ENCODE data around the gene ZKSCAN3. TPM values are rescaled to one million over a fixed set of nuclear protein-coding genes. Genes with fewer than 3 reads are reported as not detected.
A peak's percentile ranks its signal among the peaks of the same experiment; 100 is the strongest.
"Not testable (repeated sequence)": the region's sequence is repeated elsewhere in the genome, so short reads cannot be mapped to it uniquely, and the experiment has no call there.

The ZKSCAN3 gene
- polyA plus RNA-seq, 3 donors: 0.85 to 2.0 (median 0.88) TPM

DNA sequence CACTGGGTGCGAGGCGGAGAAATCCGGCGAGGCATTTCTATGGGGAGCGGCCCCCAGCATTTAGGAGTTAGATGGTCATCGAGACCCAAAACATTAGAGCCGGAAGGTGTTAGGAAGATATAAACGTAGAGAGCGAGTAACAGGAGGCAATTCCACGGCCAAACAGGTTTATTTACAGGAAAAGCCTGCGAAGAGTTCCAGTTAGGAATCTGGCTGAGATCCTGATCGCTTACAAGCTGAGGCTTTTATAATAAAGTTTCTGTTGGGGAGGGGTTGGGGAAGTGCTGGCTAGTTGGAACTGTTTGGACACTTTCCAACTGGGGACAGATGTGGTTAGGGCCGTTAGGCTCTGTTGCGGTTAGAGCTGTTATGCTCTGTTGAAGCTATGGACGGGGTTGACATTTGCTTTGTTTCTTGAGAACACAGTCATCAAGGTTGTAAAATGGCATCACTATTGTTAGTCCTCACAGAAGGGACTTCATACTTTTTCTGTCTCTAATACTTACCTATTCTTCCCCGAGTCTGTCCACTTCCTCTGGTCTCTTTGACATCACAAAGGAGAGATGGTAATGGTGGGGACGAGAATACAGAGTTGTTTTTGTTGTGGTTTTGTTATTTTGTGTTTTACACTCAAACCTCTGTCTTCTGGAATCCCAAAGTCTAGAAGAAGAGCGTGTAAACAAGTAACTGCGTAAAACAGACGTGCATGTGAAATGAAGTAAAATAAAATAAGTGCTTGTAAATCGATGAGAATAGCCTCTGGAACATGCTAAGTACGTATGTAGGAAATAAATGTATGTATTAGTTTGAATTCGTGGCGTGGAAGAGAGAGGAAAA, 13.2 kb upstream of the ZKSCAN3 start:
- 9 to 13% (median 13%) methylated on average over 24 of the region's 24 CpGs for WGBS, 3 donors
- H3K27ac ChIP-seq (ENCODE audit: low read depth, low read length): peak overlapping the region; percentile 77

DNA sequence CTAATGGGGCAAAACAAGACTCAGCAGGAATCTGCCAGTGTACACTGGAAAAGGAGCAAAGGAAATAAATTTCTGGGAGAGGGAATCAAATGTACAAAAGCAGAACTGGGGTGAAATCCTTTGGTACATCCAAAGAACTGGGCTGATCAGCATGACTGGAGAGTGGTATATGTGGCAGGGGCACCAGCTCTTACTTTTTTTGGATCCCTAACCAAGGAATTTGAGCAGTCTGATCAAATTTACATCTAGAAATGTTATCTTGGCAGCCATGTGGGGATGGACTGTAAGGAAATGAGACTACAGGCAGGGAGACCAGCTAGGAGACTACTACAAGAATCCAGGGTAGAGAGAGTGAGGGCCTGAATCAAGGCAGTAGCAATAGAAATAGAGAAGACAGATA, 12.6 kb upstream of the ZKSCAN3 start:
- H3K27ac ChIP-seq (ENCODE audit: low read depth, low read length): no peak overlapping the region

DNA sequence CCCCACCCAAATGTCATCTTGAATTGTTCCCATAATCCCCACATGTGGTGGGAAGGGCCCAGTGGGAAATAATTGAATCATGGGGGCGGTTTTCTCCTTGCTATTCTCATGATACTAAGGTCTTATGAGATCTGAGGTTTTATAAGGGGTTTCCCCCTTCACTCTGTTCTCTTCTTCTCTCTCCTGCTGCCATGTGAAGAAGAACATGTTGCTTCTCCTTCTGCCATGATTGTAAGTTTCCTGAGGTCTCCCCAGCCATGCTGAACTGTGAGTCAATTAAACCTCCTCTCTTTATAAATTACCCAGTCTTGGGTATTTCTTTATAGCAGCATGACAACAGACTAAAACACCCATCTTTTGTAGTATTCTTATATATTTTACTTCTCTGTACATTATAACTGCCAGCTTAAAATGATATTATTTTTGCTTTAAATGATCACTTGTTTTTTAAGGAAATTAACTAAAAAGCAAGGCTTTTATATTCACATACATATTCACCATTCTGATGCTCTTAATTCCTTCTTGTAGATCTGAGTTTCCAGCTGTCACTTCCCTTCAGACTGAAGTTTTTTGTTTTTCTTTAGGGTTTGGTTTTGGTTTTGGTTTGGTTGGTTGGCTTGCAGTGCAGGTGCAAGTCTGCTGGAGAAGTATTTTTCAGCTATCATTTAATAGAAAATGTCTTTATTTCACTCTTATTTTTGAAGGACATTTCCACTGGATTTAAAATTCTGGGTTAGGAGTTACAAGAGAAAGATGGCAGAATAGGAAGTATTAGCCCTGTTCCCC, 9.2 kb upstream of the ZKSCAN3 start:
- WGBS, 3 donors: 79 to 90% (median 86%) methylated on average over 1 of the region's 1 CpG
- no peak overlapping the region for H3K27ac ChIP-seq (ENCODE audit: low read depth, low read length)

DNA sequence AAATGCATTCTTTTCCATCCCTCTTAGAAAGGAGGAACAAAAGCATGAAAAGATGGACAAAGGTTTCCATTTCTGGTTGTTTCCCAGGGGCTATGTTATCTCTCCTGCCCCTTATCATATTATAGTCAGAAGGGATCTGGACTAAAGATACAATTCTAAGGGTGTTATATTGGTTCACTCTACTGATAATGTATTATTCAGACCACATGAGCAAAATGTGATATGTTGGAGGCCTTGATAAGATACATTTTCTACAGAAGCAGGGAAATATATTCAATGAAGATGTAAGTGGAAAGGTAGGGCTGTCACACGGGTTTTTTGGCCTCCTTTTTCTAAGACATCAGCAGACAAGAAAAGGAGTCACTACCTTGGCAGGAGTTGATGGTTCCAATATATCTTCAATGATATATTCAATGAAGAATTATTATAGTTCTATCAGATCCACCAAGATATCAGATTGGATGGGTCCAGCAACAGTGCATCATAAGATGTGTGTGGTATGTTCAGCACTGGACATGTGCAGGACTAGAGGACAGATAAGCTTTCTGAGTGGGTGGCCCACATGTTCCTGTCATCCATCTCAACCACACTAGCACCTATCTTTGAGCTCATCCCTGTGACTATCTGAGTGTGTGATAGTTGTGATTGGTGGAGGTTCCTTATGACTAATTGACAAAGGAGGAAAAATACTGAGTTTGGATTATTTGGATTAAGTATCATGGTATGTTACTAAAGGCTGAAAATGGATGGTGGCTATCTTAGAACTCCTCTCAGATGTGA, 5.7 kb upstream of the ZKSCAN3 start:
- H3K27ac ChIP-seq (ENCODE audit: low read depth, low read length): no peak overlapping the region
- 59 to 74% (median 71%) methylated on average over 1 of the region's 1 CpG for WGBS, 3 donors

DNA sequence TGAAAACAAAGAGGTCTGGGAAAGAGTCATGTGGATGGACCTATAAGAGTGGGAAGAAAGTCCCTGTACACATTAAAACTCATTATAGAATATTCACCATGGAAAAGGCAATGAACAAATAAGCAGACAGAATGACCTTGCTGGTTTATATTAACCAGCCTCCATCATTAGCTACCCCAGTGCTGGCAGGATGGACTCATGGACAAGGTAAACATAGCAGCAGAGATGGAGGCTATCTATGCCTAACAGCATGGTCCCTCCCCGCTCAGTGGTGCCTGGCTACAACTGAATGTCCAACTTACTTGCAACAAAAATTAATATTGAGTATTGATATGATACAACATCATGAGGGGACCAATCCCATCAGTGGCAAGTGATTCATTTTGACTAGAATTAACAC, 4.5 kb upstream of the ZKSCAN3 start:
- H3K27ac ChIP-seq (ENCODE audit: low read depth, low read length): no peak overlapping the region
- WGBS, 3 donors: 59 to 96% (median 95%) methylated on average over 1 of the region's 1 CpG

DNA sequence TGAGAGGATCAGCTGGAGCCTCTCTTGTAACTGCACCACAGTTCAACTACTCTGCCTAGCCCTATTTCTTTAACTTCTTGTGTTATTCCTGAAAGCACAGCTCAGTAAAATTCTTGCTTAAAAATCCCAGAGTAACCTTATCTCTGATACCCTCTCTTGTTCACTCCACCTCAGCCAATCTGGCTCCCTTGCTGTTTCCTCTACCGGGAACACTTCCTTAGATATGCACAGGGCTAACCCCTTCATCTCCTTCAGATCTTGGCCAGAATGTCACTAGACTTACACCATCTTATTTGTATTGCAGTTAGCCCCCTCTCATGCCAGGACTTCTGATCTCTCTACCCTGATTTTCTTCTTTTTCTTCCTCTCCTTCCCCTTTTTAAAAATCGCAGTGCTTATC, 2.6 kb upstream of the ZKSCAN3 start:
- H3K27ac ChIP-seq (ENCODE audit: low read depth, low read length): no peak overlapping the region
- WGBS, 3 donors: 21 to 29% (median 24%) methylated on average over 2 of the region's 2 CpGs

DNA sequence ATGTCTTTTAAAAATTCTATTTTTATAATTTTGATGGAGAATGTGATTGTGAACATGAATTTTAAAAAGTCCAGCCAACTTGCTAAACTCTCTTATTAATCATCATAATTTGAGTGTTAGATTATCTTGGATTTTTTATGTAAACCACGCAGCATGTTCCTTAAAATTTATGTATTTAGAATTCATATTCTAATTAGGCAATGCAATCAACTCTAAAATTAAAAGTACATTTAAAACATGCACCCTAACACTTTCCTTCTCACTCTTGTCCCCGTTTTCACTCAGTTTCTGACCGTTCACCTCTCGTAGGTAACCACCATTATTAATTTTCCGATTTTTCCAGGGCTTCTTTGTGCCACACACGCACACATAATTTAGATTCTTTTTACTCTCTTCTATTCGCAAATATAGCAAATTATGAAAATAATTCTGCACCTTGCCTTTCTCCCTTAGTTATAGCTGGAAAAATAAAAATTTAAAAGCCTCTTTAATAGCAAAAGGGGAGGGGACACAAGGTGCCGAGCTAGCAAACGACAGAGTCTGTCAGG, 329 bp upstream of the ZKSCAN3 start:
- WGBS, 3 donors: 1% methylated on average over 9 of the region's 9 CpGs
- no peak overlapping the region for H3K27ac ChIP-seq (ENCODE audit: low read depth, low read length)

DNA sequence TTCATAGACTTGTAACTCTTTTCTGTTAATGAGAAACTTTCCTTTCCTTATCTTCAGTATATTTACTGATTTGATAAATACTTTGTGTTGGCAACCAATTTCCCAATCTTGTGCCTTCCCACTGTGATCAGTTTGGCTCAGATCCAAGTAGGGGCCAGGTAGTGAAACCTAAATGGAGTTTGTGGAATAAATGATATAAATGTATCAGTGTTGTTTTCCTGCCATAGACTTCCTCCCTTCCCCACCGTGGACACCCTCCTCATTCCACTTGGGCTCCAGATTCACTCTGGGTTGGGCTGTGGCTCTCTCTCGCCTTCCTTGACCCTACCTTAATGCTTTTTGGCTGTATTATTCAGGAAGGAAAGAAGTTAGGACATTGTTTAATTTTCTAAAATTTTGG, 1.3 kb downstream of the ZKSCAN3 start:
- WGBS, 3 donors: 47 to 59% (median 55%) methylated on average over 2 of the region's 2 CpGs
- no peak overlapping the region for H3K27ac ChIP-seq (ENCODE audit: low read depth, low read length)

DNA sequence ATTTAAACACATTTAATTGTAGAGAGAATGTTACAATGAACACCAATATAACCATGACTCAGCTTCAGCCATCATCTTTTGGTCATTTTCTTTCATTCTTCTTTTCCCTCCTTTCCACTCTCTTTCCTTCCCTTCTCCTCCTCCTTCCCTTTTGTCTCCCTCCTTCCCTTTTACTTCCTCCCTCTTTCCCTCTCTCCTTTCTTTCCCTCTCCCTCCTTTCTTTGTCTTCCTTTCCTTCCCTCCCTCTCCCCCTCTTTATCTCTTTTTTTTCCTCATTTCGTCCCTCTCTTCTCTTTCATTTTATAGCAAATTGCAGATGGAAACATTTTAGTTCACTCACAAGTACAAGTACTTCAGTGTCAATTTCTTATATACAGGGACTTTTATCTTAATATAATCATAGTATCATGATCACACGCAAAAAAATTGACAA, 1.8 kb downstream of the ZKSCAN3 start:
- H3K27ac ChIP-seq (ENCODE audit: low read depth, low read length): no peak overlapping the region

DNA sequence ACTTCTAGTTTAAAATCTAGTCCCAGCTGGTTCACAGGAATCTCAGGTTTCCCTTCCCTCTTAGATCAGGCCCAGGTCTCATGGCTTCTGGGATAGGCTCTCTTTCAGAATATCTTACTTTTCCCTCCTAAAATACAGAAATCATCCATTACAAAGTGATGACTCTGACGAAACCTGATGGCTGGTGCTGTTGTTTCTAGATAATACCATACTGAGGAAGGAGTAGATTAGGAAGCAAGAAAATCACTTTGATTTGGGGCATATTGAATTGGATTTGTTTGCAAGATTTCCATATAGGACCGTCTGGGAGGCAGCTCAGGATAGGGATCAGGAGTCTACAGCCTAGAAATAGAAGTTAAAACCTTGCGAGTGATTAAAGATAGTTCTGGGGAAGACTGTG, 3.6 kb downstream of the ZKSCAN3 start:
- H3K27ac ChIP-seq (ENCODE audit: low read depth, low read length): no peak overlapping the region
- WGBS, 3 donors: 80 to 85% (median 84%) methylated on average over 3 of the region's 3 CpGs

More for the DNA sequence above, 1.8 kb downstream of the ZKSCAN3 start:
- WGBS, 3 donors: 64 to 71% (median 65%) methylated on average over 2 of the region's 2 CpGs

DNA sequence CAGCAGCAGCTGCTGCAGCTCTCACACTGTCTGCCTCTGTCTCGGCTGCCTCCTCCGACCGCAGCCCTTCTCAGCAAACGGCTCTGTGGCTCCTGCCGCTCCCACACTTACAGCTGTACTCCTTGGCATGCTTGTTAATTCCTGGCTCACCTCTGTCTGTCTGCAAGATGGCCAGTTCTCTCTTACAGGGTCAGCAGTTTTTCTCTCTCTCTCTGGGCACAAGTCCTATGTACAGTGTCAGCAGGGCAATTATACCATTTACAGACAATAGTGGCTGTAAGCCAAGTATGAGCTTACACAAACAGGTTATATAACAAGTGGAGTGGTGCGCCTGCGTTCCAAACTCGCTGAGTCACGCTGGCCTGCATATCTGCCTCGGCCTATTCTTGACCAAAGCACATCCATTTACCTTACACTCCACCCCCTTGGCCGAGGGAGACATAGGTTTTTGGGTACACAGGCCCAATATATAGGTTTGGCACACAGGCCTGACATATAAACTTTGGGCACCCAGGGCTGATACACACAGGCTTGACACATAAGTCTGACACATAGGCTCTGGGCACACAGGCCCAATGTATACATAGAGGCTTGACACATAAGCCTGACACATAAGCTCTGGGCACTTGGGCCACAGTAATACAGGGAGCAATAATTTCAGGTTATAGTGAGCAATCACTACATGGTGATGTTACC, 4.4 kb downstream of the ZKSCAN3 start:
- WGBS, 3 donors: 43 to 68% (median 57%) methylated on average over 11 of the region's 11 CpGs

DNA sequence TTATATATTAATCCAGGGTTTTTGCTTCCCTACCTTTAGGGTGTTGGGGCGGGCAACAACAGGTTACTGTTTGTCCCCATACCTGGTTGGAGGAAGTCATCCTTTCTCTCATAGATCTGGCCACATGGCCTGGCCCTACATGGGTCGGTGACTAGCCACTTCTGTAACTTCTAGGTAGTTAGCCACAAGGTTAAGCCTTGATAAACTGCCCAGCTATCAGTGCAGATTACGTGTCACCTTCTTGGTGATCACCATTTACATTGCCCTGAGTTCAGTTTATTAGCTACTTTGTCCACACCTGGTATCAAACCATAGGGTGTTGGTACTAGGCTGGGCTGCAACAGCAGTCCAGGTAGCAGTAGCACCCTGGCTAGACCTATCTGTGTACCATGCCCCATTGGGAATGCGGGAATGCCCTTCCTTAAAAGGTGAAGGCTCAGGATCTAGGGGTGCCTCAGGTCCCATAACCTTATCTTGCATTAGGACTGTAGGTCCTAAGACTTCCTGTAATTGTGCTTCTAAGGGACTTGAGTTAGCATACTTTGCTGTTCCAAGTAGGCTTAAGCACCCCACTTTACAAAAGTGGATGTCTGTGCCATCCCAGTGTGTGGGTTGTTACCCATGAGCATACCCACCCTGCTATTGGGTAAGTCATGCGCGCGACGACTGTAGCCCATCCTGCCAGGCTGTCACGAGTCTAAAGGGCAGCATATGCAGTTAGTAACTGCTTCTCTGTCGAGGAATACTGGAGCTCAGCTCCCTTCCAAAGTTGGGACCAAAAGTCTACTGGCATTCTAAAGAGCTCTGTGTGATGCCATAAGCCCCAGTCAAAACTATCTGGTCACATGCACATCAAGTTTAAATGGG, 5.2 kb downstream of the ZKSCAN3 start:
- WGBS, 3 donors: 80 to 82% (median 81%) methylated on average over 10 of the region's 10 CpGs
- no peak overlapping the region for H3K27ac ChIP-seq (ENCODE audit: low read depth, low read length)

More for the DNA sequence above, 4.4 kb downstream of the ZKSCAN3 start:
- no peak overlapping the region for H3K27ac ChIP-seq (ENCODE audit: low read depth, low read length)

DNA sequence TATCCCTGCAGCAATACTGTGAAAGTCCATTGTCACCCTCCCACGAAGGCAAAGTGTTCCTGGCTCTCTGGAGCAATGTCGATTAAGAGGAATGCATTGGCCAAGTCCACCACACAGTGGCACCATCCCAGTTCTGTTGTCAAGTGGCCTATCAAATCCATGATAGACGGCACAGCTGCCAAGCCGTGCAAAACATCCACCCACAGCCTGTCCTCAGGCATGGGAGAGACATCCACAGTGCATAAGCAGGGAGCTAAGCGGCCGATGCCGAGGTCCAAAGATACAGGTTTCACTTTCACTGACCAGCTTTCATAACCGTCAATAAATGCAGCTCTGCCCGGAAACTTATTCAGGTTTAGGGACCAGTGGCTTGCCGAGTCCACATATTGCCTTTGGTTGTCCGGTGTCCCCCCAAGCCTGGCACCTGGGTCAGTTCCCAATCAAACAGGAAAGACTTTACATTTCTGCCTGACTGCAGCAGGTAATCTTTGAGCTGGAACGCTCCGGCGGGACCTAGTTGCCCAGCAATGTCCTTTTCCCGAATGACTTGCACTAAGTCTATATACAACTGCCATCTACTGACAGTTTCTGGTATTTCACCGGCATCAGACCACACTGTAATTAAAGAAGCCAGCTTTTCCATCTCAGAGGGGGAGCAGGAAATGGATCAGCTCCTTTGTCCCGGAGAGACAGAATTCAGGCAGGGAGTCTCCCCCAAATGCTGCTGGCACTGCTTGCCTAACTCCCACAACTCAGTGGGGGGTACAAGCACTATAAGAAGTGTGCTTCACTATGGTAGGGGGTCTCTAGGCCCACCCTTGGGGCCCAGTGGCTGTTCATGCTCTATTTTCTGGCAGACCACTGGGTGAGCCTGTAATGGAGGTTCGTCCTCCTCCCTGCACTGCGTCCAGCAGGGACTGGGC, 6.3 kb downstream of the ZKSCAN3 start:
- no peak overlapping the region for H3K27ac ChIP-seq (ENCODE audit: low read depth, low read length)
- WGBS, 3 donors: 1 to 3% (median 2%) methylated on average over 19 of the region's 19 CpGs

DNA sequence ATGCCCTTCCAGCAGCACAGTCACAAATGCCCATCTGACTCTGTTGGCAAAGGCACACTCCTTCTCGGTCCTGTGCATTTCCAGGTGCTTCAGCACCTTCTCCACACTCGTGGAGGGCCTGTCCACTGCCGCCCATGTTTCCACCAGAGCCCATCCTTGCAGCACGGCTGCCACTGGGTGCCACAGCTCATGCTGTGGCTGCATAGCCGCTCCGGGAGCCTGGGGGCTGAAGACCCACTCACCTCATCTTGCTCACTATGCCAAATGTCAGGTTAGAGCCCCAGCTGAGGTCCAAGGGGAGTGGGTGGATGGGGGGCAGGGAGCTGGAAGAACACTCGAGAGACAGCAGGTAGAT, 6.9 kb downstream of the ZKSCAN3 start:
- no peak overlapping the region for H3K27ac ChIP-seq (ENCODE audit: low read depth, low read length)
- 67 to 73% (median 72%) methylated on average over 7 of the region's 7 CpGs for WGBS, 3 donors

DNA sequence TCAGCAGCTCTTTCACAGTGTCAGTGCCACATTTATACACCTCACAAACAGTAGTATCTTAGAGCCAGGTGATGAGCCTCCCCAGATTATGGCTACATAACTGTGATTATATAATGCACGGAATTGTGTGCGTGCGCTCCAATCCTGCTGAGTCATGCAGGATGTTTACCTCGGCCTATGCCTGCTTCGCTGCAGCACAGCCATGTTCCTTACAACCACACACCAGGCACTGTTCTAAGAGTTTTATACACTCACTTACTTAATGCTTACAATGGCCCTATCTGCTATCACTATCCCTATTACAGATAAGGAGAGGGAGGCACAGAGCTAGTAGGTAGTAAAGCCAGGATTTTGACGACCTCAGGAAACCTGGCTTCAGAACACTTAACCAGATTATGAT, 7.3 kb downstream of the ZKSCAN3 start:
- WGBS, 3 donors: 50 to 79% (median 56%) methylated on average over 6 of the region's 6 CpGs
- H3K27ac ChIP-seq (ENCODE audit: low read depth, low read length): no peak overlapping the region

DNA sequence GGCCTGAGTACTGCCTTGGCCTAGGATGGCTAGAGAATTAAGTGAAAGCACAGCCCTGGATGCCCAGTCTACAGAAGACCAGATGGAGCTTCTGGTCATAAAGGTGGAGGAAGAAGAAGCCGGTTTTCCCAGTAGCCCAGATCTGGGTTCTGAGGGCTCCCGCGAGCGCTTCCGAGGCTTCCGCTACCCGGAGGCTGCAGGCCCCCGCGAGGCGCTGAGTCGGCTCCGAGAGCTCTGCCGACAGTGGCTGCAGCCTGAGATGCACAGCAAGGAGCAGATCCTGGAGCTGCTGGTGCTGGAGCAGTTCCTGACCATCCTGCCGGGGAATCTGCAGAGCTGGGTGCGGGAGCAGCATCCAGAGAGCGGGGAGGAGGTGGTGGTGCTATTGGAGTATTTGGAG, 9.8 kb downstream of the ZKSCAN3 start:
- not testable (repeated sequence) for H3K27ac ChIP-seq (ENCODE audit: low read depth, low read length)
- whole genome bisulfite sequencing, 3 donors: 94 to 96% (median 94%) methylated on average over 13 to 14 of the region's 16 CpGs
